Renal pelvis (tissue), 4 donors: ENCODE measurements around the gene MYO1C. TPM values are rescaled to one million over a fixed set of nuclear protein-coding genes. Genes with fewer than 3 reads are reported as not detected.
"Not testable (repeated sequence)": the region's sequence is repeated elsewhere in the genome, so short reads cannot be mapped to it uniquely, and the experiment has no call there.

Experiments
- DNase-seq: peaks from one replicate; pipeline ENCODE4 v3.0.0-alpha.2; 2013
- polyA plus RNA-seq, 3 donors: library from polyadenylated mRNA; unstranded; fragments of 120-200 nt; gene quantifications; one replicate each; pipeline ENCODE4 v1.2.1, GENCODE V29; 2013; ENCODE audit not compliant: insufficient read length in 3 of 3

The MYO1C gene
- polyA plus RNA-seq, 3 donors, result 67.4 to 82.2 (median 71.6) TPM

DNA sequence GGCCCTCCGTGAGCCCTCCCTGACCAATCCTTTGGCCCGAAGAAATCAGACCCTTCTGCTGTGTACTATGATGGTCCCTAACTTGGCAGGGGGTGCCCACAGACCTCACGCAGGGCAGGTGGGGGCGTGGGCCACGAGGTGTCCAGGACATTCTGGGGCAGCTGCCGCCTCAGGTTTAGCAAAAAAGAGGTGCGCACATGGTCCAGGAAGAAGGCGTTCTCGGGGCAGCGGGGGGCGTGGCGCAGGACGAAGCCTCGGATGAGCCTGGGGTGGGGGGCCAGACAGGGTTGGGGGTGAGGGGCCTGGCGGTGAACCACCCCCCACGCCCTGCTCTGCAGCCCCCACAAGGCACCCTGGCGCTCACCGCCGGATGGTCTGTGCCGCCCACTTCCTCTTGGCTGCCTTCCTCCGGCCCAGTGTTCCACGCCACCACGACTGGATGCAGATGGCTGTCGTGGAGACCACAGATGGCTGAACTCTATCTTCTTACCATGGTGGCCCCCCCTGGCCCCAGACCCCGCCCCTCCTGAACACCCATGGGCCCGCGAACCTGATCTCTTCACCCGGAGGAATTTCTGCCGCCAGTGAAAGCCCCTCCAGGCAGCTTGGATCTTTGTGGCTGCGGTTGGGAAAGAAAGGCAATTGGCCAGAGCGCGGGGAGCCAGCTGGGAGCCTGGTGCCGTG, 22.3 kb downstream of the MYO1C start:
- DNase-seq, result no peak

GRCh38 chr17:1469231-1469852, 23.1 kb downstream of the MYO1C start:
- no peak for DNase-seq

- peak; percentile 72 for DNase-seq
These were observed 24.5 kb downstream of the MYO1C start for GRCh38 chr17:1467898-1468492.

GRCh38 chr17:1467258-1467657, 25.2 kb downstream of the MYO1C start:
- DNase-seq, result no peak

DNA sequence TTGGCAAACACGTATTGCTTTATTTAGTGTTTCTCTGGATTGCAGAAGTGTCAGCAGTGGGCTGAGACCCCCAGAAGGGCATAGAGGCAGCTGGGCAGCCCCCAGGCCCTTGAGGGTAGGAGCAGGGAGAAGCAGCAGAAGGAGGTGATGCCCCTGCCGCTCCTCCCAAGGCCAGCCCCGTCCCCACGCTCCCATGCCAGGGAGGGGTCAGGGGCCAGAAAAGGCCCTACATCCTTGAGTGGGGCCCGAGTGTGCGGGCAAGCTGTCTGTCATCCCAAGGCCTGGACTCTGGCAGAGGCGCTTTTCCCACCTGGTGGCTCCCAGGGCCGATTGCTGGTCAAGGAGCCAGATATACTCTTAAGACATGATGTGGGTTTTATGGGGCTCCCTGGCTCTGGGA, 28.3 kb downstream of the MYO1C start:
- DNase-seq, result no peak

DNA sequence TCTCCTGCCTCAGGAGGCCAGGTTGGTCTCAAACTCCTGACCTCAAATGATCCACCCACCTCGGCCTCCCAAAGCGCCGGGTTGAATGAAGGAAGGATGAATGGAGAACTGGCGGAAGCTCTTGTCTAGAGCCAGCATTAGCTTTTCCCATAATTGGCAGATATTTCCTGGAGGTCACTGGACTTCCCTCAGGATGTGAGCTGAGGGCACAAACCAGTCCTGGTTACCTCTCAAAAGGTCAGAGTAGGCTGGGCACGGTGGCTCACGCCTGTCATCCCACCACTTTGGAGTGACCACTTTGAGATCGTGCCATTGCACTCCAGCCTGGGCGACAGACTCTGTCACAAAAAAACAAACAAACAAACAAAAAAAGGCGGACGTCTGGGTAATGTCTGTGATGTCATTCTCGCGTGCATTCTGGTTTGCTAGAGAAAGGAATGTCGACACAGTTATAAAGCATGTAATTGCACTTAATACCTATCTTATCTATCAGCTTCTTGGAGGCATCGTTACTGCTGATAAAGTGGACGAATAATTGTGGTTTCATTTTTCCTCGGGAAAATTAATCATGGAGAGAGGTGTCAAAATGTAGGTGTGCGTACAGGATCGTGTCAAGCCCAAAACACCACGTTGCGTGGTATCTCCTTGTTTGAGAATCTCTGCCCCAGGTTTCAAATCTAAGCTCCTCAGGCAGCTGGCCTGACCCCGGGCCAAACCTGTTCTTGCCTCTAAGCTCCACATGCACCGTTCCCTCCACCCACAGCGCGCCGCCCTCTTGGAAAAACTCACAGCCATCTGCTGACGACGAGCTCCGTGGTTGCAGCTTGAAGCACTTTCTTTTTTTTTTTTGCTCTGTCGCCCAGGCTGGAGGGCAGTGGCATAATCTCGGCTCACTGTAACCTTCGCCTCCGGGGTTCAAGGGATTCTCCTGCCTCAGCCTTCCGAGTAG, 30.0 kb downstream of the MYO1C start:
- no peak for DNase-seq

DNA sequence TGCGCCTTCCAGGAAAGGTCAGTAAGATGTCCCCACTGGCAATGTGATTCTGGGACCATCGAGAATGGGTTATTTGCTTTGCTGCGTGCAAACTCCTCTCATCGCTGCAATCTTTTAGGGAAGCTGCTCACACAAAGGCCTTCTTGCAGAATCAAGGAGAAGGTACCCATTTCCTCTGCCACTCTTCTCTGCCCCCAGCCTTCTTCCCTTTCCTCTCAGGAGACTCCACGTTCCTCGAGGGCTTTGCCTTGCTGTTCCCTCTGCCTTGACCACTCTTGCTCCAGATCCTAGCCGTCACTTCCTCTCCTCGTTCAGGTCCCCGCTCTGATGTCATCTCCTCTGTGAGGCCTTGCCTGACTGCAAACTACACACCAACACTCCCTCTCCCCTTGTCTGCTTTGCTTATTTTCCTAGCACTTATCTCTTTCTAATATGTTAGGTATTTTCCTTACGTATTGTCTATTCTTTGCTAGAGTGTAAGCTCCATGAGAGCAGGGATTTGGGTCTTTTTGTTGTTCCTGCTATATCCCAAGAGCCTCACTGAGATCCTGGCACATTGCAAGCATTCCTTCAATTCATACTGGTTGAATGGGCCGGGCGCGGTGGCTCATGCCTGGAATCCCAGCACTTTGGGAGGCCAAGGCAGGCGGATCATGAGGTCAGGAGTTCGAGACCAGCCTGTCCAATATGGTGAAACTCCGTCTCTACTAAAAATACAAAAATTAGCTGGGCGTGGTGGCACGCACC, 31.1 kb downstream of the MYO1C start:
- DNase-seq, result no peak

DNA sequence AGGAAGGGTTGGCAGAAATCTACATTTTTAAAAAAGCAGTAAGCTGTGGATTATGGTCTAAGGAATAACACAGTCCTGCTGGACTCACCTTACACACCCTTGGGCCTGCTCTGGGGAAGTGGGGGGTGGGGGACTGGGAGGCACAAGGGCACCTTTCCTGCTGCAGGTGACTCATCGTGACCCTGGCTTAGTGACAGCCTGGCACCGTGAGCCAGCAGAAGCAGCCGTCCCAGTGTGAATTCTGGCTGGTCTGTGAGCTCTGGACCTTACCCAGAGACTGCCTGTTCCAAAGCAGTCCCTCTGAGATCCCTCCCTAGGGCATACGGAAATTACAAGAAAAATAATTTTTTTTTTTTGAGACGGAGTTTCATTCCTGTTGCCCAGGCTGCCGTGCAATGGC, 32.3 kb downstream of the MYO1C start:
- no peak for DNase-seq

DNA sequence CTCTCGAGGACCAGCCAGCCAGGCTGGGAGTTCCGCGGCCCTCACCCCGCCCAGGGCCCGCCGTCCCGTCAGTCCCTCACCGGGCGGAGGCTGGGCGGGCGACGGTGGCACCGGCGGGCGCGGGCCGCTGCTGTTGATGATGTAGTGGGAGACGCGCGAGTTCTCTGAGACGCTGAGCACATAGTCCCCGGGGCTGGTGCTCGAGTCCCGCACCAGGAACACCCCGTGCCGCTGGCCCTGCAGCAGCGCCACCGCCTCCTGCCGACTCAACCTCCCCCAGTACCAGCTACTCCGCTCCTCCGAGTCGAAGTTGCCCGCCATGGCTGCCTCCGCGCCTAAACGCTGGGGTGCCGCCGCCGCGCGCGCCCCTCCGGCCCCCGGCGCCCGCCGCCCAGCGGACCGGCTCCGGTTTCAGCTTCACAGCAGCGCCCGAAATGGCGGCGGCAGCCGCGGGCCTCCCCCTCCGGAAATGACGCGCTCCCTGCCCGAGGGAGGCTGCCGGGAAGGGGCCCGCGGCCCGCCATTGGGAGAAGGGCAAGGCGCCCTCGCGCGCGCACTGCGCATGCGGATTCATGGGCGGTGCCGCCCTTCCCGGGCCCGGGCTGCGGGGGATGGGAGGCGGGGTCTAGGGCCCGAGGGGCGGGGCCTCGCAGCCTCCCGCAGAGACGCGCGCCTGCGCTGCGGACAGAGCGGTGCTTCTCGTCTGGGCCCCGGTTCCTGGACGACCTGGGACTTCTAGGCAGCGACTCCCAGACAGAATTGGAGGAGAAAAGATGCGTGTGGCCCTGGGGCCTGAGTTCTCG, 36.5 kb downstream of the MYO1C start, which contains the start of gene CRK:
CRK (minus strand) TSS at position 436 of the 803 bp plus-strand sequence; CDS start at position 321, 115 bp downstream.
- DNase-seq, result peak; percentile 96

DNA sequence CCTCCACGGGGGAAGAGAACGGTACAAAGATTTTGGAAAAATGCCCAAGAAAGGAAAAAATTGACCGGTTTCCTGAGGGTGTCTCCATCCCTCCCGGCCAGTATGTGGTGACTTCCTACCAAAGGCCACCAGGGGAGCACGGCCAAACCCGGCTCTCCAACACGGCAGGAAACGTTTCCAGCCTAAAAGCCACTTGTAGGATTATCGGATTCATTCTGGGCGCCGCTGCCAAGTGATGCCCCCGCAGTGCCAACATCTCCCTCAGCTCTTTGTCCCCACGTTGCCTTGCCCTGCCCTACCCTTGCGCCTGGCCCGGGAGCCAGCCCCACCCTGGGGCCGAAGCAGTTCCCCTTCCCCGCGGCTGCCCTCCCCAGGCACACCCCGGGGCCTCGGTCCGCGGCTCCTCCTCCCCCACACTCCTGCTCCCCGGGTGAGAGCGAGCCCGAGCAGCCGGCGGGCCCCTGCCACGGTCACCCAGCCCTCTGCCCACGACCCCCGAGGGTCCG, 37.1 kb downstream of the MYO1C start:
- peak; percentile 68 for DNase-seq

DNA sequence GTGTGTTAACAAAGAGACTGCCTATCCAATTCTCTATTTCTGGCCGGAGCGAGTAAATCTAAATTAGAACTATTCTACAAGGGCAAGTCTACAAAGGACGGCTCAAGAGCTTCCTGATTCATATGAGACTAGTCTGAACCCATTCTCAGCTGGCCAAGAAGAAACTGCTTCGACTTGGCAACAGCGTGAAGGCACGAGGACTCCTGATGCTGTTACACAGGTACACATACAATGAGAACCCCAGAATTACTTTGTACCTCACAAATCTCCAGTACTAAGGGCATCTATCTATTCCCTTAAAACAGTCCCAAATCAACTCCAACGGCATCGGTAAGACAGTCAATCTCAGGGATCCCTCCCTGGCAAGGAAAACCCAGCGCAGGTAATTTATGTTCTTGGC, 37.9 kb downstream of the MYO1C start:
- no peak for DNase-seq

- not testable (repeated sequence) for DNase-seq
These were observed 38.8 kb downstream of the MYO1C start for GRCh38 chr17:1453694-1454093.

DNA sequence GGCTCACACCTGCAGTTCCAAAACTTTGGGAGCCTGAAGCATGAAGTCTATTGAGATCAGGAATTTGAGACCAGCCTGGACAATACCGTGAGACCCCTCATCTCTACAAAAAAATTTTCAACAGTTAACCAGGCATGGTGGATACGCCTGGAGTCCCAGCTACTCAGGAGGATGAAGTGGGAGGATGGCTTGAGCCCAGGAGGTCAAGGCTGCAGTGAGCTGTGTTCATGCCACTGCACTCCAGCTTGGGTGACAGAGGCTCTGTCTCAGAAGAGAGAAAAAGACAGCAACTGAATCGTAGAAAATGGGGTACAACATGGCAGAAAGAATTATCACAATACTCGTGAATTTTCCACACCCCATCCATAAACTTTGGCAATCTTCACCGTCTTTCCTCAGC, 39.6 kb downstream of the MYO1C start:
- no peak for DNase-seq

DNA sequence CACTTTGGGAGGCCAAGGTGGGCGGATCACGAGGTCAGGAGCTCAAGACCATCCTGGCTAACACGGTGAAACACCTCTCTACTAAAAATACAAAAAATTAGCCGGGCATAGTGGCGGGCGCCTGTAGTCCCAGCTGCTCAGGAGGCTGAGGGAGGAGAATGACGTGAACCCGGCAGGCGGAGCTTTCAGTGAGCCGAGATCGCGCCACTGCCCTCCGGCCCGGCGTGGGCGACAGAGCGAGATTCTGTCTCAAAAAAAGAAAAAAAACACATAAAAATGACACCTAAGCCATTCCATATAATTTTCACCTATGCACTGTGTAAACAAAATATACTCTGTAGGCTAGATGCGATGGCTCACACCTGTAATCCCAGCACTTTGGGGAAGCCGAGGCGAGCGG, 42.2 kb downstream of the MYO1C start:
- DNase-seq, result not testable (repeated sequence)

- no peak for DNase-seq
These were observed 43.0 kb downstream of the MYO1C start for GRCh38 chr17:1449412-1449967.

- no peak for DNase-seq
These were observed 45.4 kb downstream of the MYO1C start for GRCh38 chr17:1447052-1447451.

GRCh38 chr17:1446201-1446600, 46.3 kb downstream of the MYO1C start:
- no peak for DNase-seq

GRCh38 chr17:1445695-1446094, 46.8 kb downstream of the MYO1C start:
- DNase-seq, result not testable (repeated sequence)

GRCh38 chr17:1442721-1443120, 49.8 kb downstream of the MYO1C start:
- DNase-seq, result not testable (repeated sequence)

GRCh38 chr17:1442187-1442586, 50.3 kb downstream of the MYO1C start:
- no peak for DNase-seq
